HG03097 (cell line): ENCODE data around the gene KLK8.

Experiments used
- ATAC-seq: cut with Tn5 transposase; IDR thresholded peaks from one replicate; pipeline ENCODE4 v1.9.1; 2021; ENCODE audit not compliant: unreplicated experiment, low FRiP score

The KLK8 gene

GRCh38 chr19:51018745-51019543, 17.5 kb upstream of the KLK8 start:
- no peak for ATAC-seq

- no peak for ATAC-seq
Measured at GRCh38 chr19:51016798-51017683, 15.6 kb upstream of the KLK8 start.

- no peak for ATAC-seq
Measured at GRCh38 chr19:51015691-51016267, 14.4 kb upstream of the KLK8 start.

GRCh38 chr19:51014242-51014641, 12.8 kb upstream of the KLK8 start:
- ATAC-seq = no peak

GRCh38 chr19:51012661-51013190, 11.3 kb upstream of the KLK8 start:
- no peak for ATAC-seq

GRCh38 chr19:51010066-51010795, 8.8 kb upstream of the KLK8 start:
- no peak for ATAC-seq

DNA sequence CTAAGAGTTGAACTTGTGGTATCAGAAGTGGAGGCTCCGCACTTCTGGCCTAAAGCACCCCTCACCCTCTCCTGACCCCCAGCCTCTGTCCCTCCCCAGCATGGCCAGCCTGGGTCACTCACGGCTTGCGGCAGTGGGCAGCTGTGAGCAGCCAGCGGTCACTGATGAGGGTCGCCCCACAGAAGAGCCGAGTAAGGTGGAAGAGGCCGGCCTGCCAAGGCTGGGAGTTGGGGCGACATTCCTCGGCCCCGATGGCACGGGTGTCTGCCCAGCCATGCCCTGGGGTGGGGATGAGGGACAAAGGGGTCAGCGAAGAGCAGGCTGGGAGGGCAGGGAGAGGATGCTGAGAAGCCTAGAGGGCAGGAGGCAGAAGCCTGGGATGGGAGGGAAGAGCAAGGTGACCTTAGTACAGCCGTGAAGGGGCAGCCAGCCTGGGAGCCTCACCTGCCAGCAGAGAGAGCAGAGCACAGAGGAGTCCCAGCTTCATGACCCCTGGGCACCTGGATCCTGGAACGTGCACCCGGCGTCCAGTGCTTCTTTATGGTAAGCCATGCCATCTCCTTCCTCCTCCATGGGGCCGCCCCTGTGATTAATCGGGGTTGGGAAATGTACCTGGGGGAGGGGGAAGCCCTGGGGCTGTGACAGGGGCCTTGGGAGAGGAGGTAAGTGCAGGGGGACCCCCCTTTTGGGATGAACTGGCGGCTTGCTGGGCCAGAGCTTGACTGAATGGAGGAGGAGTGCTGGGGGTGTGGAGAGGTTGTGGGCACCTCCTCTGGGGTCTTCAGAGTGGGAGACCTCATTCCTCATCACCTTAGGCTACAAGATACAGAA, 7.9 kb upstream of the KLK8 start:
- ATAC-seq = no peak

- no peak for ATAC-seq
Measured at GRCh38 chr19:51007488-51007887, 6.1 kb upstream of the KLK8 start.

DNA sequence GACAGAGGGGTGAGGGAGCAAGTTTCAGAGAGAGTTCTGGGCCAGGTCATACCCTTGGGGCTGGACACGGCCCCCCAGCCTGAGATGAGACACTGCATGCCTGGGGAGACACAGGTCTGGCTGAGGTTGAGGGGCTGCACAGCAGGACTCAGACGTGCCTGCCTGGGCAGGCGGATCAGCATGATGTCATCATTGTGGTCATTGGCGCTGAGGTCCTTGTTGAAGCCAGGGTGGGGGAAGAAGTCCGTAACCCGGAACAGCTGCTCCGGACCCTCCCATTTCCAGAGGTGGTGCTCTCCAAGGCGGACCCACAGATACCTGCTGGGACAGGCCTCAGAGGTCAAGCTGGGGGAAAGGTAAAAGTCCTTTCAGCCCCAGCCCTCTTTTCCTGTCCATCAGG, 5.0 kb upstream of the KLK8 start:
- no peak for ATAC-seq

DNA sequence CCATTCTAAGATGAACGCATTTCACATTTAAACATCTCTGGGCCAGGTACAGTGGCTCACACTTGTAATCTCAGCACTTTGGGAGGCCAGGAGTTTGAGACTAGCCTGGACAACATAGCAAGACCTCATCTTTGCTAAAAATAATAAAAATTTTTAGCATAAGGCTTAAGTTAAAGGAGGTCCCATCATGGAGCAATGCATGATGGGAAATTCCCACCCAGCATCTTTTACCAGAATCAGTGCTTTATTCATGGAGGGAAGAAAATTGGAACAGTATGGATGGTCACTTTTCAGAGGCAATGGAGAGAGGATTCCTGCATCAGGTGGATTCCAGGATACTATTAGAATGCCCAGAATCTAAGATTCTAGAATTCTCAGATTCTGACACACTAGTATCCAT, 3.8 kb upstream of the KLK8 start:
- ATAC-seq = no peak

DNA sequence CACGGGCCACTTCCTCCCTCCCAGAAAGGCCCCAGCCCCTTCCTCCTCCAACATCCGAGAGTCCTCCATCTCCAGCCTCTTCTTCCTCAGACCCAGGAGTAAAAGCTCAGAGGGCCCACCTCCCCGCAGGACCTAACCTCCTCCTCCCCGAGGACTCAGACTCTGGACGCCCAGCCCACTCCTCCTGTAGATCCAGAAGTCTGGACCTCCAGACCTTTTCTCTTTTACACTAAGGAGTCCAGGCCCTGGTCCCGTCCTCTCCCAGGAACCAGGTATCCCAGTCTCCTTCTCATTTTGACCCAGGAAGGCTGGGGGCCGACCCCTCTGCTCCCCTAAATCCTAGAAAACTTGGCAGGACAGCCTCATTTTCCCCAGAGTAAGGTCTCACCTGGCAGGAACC, 1.9 kb upstream of the KLK8 start:
- no peak for ATAC-seq

DNA sequence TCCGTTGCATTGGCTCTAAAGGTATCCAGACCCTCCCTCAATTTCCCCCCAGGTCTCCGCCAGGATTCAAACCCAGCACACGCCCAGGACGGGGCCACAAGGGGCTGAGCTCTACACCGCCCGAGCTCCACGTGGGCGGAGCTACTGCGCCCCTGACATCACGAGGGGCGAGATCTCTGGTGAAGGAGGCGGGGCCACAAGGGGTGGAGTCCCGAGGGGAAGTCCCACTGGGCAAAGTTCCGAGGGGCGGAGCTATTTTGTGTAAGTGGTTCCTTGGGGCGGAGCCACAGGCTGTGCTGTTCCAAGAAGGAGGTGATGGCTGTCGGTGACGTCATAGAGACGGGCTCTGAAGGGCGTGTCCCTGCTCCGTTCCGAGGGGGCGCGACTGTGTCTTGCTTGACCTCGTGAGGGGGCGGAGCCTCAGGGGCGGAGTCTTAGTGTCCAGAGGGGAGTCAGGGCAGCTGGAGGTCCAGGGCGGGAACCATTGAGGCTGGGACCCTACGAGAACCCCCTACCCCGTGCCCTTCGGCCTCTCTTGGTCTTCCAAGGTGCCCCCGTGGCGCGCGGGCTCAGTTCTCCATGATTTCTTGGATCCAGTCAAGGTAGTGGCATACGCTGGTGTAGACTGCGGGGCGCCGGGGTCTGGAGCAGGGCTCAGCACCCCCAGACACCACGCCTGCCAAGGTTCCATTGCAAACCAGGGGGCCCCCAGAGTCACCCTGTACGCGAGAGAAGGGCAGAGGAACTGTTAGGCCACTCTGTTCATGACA, 1.3 kb upstream of the KLK8 start:
- no peak for ATAC-seq

DNA sequence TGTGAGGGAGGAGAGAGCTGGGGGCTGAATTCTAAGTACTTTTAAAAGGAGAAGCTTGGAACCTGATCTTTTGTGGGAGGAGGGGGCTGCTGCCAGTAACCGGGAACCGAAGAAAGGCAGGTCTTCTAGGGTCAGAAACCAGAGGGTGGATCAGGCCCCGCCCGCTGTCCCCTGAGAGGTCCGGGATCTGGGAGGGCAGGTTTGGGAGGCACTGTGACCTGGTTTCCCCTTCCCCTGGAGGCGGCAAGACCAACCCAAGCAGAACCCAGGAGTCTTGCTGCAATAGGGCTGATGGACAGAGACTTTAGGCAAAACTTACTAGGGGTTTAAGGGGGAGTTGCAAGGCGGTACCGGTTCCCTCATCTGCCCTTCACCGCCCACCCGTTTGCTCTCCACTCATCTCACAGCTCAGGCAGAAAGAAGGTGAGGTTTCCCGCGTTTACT, 707 bp upstream of the KLK8 start:
- ATAC-seq = no peak

DNA sequence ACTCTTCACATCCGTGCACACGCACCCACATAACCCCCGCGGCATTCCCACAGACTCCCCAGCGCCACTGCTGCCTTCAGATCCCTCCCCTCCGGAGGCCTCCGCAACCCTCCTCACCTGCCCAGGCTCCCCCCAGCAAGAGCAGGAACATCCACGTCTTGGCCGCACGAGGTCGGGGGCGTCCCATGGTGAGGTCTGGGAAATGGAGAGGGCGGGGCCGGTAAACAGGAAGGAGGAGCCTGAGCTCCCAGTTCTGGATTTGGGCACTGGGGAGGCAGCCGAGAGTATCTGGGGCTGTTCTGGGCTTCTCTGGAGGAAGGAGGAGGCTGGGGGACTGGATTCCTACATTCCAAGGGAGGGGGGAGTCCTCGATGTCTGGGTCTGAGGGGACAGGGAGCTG, 423 bp downstream of the KLK8 start:
- no peak for ATAC-seq

DNA sequence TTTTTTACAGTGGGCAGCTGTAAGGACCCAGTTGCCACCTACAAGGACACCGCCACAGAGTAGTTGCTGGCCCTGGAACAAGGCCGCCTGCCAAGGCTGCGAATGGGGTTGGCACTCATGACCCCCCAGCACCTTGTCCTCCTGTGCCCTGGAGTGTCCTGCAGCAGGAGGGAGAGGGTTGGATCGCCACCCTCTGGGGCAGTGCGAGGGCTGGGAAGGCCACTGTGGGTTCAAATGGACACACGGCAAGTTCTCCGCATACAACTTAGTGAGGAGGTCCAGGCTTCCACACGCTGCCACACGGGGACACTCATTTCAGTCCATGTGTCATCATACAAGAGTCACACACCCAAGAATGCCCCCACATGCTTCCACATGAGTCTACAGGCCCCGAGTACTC, 978 bp downstream of the KLK8 start:
- ATAC-seq = no peak

DNA sequence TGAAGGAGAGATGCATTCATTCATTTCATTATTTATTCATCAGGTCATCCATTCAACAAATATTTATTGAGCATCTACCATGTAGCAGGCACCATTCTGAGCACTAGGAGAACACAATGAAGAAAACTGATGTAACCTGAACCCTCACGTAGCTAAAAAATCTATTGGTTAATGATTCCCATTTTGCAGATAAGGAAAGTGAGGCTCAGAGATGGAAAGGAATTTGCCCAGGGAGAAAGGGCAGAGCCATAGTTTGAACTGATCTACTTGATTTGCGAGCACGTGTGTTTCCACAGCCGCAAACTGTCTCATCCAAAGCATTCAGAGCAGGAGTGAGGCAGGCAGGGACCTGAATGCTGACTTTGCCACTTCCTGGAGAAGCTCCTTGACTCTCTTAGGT, 2.7 kb downstream of the KLK8 start:
- no peak for ATAC-seq

GRCh38 chr19:50998061-50998460, 3.3 kb downstream of the KLK8 start:
- ATAC-seq = no peak

GRCh38 chr19:50994129-50994528, 7.3 kb downstream of the KLK8 start:
- ATAC-seq = no peak

DNA sequence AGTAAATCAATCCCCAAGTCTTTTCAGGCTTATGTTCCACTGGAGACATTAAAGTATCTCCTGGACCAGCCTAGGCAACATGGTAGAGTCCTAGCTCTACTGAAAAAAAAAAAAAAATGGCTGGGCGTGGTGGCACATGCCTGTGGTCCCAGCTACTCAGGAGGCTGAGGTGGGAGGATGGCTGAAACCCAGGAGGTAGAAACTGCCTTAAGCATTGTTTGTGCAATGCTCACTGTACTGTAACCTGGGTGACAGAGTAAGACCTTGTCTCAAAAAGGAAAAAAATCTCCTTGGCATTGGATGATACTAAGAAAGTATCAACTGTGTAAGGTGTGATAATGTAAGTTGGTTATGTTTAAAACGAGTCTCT, 8.8 kb downstream of the KLK8 start:
- no peak for ATAC-seq
